K562 (cell line): ENCODE results near the gene SERPINA5. TPM values are rescaled to one million over a fixed set of nuclear protein-coding genes. Genes with fewer than 3 reads are reported as not detected.

Experiments used
- KLF6 ChIP-seq: fragments of 250-450 bp; sonication (Bioruptor Pico); IDR thresholded peaks from 2 replicates; pipeline ENCODE4 v1.4.0; 2020; ENCODE audit warnings: mild to moderate bottlenecking, moderate library complexity, borderline replicate concordance
- MCM5 ChIP-seq: fragments of 450-650 bp; IDR thresholded peaks from 2 replicates; pipeline ENCODE4 v1.6.1; 2016; ENCODE audit warnings: low read depth
- RCOR1 ChIP-seq, 2 experiments: IDR thresholded peaks; 2 replicates each; pipeline ENCODE4 v1.6.1; 2012; ENCODE audit warnings: low read depth in 2 of 2, low read length in 2 of 2, borderline replicate concordance in 1 of 2, improper control_type of control experiment in 1 of 2
- ZNF316 ChIP-seq: fragments of 450-650 bp; IDR thresholded peaks from 2 replicates; pipeline ENCODE4 v1.6.1; 2016
- polyA plus RNA-seq, 8 experiments: library from polyadenylated mRNA; depleted of rRNA in 4 of 8; stranded (reverse) in 5 of 8; unstranded in 3 of 8; fragments of >200 nt; fragmentation: Nextera tagmentation in 2 of 8; fragmentation: Illumina TruSeq in 1 of 8; extraction: Ambion mirVana in 2 of 8; extraction: Trizol in 1 of 8; gene quantifications; 2 replicates each; pipeline versions ENCODE4 v1.2.1 to v1.2.3, GENCODE V29; 2011 to 2014; ENCODE audit warnings: inconsistent platforms in 1 of 8, missing spikeins in 1 of 8
- total RNA-seq, 7 experiments: library from RNA; depleted of rRNA in 6 of 7; stranded (reverse); fragments of >200 nt in 6 of 7; fragmentation: Illumina TruSeq in 2 of 7; extraction: Trizol in 2 of 7; gene quantifications; 2 replicates each; pipeline versions ENCODE4 v1.2.1 to v1.2.3, GENCODE V29; 2011 to 2021; ENCODE audit warnings: low replicate concordance in 1 of 7
- TF ChIP-seq, protein P1 (sequence below): sonication (generic); formaldehyde crosslinking; IDR thresholded peaks from 2 replicates; pipeline ENCODE4 v1.8.1; 2023; ENCODE audit warnings: mild to moderate bottlenecking, missing genetic modification reagents, moderate library complexity
- TF ChIP-seq, protein P2 (sequence below): fragments of 450-650 bp; formaldehyde crosslinking; IDR thresholded peaks from 2 replicates; pipeline ENCODE4 v1.4.0; 2020; ENCODE audit warnings: mild to moderate bottlenecking
- TF ChIP-seq, protein P3 (sequence below): fragments of 250-450 bp; sonication (Bioruptor Pico); IDR thresholded peaks from 2 replicates; pipeline ENCODE4 v1.8.0; 2021; ENCODE audit warnings: borderline replicate concordance, mild to moderate bottlenecking, moderate library complexity; ENCODE audit not compliant: poor library complexity, severe bottlenecking

The SERPINA5 gene
- total and polyA plus RNA-seq, 9 of the 15 experiments (the other 6 are each of a cell fraction or from before 2014, with no cell fraction given) = 0.38 TPM; not detected in 8

DNA sequence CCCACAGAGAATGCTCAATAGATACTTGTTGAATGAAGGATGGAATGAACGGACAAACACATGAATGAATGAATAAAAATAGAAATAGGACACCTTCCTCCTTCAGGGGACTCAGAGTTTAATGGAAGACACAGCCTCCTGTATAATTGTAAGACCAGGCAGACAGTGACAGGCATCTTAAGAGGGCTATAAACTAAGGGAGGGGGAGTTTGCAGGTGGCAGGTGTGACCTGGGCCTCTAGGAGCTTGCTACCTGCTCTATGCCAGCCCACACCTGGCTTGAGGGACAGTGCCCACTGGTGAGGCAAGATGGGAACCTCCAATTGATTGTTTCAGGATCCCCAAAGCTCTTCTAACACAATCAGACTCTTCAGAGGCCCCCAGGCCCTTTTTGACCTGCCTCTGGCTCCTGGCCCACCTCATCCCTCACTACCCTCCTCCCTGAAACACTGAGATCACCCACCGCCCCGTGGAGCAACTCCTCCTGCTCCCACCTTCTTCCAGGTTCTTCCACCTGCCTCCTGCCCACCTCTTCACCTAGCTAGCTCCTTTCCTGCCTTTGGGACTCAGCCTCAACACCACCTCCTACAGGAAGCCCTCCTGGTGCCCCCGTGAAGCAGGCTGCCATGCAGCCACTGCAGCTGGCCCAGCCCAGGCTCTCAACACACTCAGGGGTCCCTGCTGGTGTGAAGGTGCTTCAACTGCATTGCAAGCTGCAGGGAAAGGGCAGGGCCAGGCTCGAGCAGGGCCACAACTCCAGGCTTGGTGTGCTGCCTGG, 40.3 kb downstream of the SERPINA5 start (continued):
- TF ChIP-seq, protein P1, sequence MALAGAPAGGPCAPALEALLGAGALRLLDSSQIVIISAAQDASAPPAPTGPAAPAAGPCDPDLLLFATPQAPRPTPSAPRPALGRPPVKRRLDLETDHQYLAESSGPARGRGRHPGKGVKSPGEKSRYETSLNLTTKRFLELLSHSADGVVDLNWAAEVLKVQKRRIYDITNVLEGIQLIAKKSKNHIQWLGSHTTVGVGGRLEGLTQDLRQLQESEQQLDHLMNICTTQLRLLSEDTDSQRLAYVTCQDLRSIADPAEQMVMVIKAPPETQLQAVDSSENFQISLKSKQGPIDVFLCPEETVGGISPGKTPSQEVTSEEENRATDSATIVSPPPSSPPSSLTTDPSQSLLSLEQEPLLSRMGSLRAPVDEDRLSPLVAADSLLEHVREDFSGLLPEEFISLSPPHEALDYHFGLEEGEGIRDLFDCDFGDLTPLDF = no peak
- no peak for TF ChIP-seq ZNF316
- TF ChIP-seq, protein P2, sequence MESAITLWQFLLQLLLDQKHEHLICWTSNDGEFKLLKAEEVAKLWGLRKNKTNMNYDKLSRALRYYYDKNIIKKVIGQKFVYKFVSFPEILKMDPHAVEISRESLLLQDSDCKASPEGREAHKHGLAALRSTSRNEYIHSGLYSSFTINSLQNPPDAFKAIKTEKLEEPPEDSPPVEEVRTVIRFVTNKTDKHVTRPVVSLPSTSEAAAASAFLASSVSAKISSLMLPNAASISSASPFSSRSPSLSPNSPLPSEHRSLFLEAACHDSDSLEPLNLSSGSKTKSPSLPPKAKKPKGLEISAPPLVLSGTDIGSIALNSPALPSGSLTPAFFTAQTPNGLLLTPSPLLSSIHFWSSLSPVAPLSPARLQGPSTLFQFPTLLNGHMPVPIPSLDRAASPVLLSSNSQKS (CRISPR knock-in tag) = no peak
- TF ChIP-seq MCM5 = no peak
- no peak for TF ChIP-seq RCOR1 (IDR thresholded peaks at IDR 0.05; ENCODE audit: borderline replicate concordance in 1 of 2, low read depth in 2 of 2, low read length in 2 of 2)
- TF ChIP-seq, protein P3, sequence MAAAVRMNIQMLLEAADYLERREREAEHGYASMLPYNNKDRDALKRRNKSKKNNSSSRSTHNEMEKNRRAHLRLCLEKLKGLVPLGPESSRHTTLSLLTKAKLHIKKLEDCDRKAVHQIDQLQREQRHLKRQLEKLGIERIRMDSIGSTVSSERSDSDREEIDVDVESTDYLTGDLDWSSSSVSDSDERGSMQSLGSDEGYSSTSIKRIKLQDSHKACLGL = no peak
- no peak for TF ChIP-seq KLF6 (CRISPR knock-in tag)
